Ammon's horn (tissue), 1 donor: ENCODE data around the gene CD99L2.
A peak's percentile ranks its signal among the peaks of the same experiment; 100 is the strongest.

Experiments
- DNase-seq: peaks from one replicate; pipeline ENCODE4 v3.0.0-alpha.2; 2016; ENCODE audit warnings: low spot score

The CD99L2 gene

DNA sequence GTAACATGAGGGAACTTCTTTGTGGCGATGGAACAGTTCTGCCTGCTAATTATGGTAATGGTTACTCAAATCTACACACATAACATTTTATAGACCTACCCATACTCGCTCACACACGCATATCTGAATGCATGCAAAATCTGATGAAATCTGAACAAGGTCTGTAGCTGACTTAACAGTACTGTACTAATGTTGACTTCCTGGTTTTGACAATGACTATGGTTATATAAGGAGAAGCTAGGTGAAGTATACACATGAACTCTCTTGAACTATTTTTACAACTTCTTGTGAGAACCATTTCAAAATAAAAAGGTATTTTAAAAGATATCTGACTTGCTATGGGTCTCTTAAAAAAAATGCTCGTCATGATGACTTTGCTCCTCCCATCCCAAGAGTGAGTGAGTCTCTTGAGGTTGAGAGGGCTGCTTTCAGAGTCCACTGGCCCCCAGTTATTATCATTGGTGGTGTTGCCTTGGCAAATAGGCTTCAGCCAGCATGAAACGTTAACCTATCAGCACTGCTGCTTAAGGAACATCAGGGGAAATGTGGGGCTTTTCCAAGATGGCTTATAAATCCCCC is 105.4 kb downstream of the CD99L2 start:
- no peak for DNase-seq

DNA sequence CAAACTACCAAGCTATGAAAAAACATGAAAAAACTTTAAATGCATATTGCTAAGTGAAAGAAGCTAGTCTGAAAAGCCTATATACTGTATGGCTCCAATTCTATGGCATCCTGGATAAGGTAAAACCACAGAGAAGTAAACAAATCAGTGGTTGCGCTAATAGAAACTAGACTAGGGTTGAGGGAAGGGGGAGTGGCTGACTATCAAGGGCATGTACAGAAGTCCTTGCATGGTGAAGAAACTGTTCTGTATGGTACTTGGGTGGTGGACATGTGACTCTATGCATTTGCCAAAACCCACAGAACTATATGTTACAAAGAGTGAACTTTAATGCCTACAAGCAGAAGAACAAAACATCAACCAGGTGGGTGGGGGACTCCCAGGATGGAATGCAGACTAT is 108.4 kb downstream of the CD99L2 start:
- no peak for DNase-seq

DNA sequence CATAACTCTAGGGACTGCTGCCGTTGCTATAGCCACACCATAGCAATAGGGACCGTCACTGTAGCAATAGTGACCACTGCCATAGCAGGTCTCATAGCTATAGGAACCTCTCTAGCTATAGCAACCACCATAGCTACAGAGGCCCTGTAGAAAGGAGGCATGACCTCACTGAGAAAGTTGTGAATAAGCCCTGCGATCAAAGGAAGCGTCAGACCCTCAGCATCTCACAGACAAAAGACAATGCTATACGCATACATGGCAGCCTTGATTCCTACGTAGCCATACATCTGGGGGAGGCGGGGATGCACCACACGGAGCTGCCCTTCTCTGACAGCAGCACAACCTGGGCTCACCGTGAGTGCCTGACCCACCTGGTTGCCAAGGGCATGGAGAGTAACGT is 116.8 kb downstream of the CD99L2 start:
- no peak for DNase-seq

DNA sequence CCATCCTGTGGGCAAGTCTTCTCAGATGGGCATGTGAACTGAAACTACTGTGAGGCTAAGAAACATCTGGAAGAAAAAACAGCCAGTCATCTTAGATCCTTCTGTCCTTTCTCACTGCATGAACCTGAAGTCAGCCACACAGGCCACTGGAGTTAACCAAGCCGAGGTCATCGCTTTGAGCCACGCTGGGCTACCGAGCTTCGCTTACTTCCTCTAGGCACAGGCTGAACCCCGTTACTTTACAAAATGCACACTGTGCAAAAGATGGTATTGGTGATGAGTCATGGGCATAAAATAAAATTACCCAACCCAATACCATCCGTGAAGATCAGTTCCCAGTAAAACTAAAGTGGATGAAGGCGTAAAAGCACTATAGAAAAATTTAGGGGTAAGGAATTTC is 119.1 kb downstream of the CD99L2 start:
- no peak for DNase-seq

DNA sequence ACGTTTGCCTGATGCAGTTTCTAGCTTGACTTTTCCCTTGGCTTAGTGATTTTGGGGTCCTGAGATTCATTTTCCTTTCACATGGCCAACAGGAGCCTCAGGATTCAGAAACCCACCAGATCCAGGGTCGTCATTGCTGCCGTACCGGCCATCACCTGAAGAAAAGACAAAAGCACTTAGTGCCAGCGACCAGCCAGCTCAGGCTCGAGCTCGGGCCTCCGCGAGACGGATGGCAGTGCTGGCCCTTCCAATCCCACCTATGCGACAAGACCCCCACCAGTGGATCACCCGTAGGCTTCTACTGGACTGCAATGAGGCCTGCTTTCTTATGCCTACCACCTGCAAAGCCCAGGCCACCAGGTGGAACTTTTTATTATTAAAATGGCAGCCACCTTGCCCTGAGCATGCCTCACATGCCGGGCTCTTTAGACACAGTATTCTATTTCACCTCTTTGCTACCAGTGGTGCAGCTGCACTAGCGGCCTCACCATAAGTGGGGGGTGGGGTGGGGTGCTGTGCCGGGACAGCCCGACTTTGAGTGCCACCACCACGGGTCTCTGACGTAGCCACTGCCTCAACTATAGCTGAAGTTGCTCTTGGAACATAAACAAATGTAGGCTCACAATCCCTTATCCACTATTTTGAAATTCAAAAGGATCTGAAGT is 121.0 kb downstream of the CD99L2 start:
- no peak for DNase-seq

DNA sequence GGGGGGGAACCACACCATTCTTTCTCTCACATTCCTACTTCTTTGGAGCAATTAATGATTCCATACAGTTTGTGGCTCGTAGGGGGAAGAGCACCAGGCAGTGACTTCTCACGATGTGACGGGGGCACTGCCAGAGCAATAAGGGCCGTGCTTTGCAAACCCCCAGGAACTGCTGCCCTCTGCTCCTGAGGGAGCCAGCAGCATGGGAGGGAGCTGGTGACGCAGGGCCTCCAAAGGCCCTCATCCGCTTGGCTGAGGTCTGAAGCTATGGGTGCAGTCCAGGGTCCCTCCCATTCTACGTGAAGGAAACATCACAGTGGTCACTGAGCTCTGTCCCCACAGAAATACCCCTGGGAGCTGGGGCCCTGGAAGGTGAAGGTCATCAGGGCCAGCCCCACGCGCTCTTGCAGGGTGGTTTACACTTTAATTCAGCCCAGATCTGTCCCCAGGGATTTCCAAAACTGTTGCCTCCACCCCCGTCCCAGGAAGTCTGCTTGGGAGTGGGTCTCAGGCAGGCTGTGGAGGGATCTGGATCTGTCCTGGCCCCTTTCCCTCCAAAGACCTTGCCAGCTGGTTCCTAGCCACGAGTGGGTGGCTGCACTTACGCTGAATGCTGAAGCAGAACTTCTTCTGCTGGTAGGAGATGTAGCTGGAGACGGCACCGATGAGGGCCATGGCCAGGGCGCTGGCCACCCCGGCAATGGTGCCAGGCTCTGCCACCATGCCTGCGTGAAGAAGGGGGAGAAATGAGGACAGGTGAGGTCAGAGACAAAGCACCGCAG is 122.7 kb downstream of the CD99L2 start:
- no peak for DNase-seq

DNA sequence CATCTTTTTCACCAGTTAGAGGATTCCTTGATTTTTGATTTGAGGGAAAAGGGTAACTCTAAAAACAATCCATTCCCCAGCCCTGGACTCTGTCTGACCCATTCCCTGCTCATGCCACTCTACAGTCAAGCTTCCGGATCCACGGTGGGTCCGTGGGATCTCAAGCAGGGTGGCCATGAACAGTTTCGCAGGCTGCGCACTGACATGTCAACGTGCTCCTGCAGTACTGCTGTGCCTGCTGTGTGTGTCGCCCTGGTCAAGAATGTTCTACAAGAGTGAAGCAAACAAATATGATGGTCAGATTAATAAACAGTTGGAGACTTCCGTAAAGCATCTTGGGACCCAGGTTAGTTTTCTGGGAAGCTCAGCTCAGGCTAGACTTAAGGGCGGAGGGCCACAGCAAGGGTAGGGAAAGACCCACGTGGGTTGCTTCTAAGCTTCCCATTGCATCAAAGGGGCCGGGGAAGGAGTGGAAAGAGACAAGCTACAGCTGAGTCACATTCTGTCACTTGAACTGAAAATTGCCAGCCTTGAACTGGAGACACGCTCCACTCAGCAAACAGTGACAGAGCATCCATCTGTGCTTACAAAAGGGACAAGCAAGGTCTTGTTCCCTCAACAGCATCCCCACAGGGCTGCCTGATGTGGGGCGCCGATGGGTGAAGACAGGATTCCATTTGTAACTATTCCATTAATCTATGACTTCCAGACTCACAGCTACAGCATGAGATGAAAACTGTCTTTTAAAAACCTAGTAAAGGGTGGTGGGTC is 123.5 kb downstream of the CD99L2 start:
- DNase-seq, result peak; percentile 65

DNA sequence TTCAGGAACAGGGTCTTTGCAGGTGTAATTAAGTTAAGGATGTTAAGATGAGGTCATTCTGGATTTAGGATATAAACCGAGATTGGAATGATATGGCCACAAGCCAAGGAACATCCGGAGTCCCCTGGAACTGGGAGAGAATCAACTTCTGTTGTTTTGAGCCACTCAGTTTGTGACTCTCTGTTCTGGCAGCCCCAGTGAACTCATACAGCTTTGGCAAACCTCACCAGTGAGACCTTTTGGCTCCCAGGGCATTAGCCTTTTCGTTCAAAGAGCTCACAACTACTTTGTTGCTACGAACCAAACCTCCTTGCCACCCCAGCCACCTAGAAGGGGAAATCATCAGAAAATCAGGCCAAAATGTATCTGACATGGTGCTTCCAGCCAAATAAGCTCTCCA is 124.8 kb downstream of the CD99L2 start:
- no peak for DNase-seq

DNA sequence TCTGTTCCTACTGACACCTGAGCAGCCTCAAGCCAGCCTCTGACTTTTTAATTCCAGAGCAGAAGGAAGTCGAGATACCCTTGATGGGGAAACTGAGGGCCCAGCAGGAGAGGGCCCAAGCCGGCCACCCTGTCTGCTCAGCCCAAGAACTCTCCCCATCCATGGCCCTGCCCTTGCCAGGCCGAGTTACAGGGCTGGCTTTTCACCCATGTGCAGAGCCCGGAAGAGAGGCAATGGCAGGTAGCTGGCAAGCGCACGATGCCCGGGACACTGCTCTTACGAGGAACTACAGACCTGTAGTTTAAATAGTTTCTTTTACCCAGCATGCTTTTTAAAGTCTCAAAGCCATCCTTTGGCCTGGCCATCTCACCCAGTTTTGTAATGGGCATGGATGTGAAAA is 125.4 kb downstream of the CD99L2 start:
- no peak for DNase-seq

DNA sequence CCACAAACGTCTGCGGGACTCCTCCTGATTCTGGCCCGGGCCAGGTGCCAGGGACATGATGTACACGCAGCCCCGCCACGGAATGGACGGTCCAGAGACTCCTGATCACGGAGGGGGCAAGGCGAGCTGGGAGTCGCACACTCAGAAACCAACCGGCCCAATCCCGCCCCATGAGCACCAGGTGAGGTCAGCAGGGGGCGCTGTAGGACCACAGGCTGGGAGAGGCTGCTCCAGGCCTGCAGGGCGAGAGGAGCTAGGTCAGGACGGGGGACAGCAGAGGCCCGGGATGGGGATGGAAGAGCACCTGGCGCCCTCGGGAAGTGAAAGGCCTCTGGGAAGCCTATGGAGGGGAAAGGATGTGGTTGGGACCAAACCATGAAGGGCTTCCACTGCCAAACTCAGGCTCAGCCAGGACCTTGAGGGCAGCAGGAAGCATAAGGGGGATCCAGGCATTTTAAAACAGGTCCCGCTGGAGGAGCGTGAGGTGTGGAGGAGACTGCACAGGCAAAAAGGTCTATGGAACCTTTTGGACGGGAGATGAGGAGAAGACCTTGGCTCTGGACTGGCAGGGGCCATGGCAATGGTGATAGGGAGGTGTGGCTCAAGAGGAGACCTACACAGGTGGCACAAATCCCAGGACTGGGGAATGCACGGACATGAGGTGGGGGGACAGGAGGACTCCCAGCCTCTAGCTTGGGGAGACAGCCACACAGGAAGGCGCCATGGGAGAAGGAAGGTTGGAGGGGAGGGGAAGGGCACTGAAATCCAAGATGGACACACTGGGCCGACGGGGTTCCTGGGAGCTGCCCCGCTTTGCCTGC is 126.1 kb downstream of the CD99L2 start:
- DNase-seq, result peak; percentile 77

DNA sequence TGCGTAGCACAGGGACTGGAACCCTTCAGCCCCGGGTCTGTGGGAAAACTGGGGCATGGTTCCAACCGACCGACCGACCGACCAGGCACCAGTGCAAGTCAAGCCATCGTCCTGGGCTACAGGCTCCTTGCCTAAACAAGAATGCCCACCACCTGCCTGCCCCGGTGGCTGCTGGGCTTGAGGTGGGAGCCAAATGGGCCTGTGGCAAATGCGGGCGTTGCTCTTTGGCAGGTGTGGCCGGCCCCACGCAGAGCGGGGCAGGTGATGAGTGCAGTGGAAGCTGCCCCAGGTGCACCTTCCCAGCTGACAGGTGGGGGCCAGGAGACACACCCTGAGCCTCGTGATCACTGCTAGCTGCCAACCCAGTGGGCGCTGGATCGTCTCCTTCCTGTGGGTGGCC is 127.4 kb downstream of the CD99L2 start:
- no peak for DNase-seq

DNA sequence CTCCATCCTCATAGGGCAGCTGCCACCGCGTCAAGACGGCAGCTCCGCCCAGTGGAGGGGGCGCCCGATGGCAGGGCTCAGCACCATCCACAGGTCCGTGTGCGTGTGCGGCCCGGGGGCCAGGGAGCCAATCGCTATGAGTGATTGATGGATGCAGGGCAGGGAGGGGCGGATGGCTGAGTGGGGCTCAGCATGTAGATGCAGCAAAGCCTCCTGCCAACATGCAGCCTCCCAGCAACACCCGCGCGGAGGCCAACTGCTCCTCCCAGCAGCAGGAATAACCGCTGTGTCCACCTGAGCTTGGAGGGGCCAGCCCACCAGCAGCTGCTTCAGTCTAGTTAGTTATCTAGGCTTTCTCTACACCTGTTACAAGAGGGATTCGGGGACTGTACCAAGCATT is 127.8 kb downstream of the CD99L2 start:
- DNase-seq, result no peak

DNA sequence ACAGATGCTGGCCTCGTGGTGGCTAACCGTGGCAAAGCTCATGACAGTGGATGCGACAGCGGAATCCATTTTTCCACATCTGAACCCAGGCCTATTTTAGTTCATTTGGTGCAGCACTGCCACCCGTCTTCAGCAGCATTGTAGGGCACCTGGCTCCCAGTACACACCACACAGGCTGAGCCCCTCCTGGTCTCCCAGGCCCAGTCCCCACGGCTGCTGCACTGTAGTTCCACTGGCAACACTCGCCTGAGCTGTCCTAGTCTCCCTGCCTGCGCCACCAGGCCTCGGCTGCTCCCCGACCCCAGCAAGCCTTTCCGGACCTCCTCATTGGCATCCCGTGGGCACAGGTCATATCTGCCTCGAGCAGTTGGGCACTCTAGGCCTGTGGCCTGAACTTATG is 129.1 kb downstream of the CD99L2 start:
- no peak for DNase-seq

DNA sequence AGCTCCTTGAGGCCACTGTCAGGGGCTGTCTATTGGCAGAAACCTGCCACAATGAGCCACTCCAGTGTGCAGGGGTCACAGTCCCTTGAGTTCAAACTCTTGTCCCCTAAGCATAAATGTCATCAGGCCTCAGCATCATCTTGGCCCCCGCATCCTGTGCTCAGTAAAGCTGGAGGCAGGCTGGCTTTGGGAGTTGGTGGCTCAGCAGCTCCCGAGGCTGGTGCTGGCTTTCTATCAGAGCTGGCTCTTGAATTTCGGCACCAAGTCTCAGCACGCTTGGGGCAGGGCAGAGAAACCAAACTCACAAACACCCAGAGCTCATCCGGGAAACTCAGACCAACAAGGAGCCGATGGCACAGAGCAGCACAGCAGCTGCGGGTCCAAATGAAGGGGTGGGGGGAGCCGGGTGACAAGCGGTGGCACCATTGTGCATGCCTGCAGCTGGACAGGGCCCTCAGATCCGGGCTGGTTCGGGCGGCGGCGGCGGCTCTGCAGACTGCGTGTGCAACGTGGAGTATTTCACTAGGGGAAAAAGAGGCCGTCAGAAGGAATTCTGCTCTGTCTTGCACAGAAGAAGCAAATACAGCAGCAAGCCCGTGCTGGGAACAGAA is 129.8 kb downstream of the CD99L2 start:
- peak; percentile 62 for DNase-seq

DNA sequence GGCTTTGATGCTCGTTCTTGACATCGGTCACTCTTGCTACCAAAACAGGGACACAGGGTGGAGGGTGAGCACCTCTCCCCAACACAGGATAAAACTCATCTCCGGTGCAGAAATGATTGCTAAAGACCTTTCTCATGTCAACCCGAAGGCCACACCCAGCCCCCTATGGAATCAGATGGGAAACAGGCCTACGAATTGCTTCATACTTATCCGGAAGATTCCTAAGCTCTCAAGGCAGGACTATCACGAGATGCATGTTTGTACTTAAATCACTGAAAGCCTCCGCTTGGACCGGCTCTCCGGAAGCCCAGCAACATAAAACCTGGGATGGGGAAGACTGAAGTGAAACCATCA is 130.4 kb downstream of the CD99L2 start:
- DNase-seq, result no peak

DNA sequence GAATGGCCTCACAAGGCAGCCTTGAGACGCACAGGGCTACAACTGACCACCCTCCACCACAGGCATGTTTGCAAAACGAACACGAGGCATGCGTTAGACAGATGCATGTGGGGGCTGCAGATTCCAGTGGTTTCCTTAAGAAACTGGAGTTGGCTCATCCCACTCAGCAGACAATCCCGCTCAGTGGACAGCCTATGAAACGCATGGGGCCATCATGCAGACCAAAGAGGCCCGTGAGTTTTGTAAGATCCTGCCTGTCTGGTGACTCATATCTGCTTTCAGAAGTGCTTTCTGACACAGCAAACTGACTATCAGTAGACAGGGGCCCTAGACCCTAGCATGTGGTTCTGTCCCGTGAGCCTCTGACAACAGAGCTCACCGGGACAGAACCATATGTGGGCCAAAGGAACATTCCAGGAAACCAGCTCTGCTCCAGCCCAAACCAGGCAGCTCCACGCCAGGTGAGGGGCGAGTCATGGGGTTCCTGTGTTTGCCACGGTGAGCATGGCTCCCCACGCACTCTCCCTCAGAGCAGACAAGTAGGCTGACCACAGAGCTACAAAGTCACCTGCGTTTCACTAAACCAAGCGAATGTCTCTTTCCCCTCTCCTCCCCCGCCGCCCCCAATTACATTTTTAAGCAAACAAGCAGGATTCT is 130.9 kb downstream of the CD99L2 start:
- no peak for DNase-seq

DNA sequence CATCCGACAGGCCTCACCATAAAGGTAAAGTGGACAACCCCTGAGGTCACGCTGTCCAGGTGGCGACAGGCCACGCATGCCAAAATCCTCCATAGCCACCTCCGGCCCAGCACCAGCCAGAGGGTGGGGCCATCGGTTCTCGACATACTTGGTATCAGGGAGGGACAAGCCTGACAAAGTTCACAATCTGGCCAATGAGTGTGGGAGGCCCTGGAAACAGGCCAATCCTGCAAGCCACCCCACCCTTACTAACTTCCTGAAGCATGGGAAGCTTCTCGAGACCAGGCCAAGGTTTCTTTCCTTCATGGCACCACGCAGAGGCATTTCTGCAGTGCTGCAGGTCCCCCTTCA is 131.4 kb downstream of the CD99L2 start:
- DNase-seq, result no peak

DNA sequence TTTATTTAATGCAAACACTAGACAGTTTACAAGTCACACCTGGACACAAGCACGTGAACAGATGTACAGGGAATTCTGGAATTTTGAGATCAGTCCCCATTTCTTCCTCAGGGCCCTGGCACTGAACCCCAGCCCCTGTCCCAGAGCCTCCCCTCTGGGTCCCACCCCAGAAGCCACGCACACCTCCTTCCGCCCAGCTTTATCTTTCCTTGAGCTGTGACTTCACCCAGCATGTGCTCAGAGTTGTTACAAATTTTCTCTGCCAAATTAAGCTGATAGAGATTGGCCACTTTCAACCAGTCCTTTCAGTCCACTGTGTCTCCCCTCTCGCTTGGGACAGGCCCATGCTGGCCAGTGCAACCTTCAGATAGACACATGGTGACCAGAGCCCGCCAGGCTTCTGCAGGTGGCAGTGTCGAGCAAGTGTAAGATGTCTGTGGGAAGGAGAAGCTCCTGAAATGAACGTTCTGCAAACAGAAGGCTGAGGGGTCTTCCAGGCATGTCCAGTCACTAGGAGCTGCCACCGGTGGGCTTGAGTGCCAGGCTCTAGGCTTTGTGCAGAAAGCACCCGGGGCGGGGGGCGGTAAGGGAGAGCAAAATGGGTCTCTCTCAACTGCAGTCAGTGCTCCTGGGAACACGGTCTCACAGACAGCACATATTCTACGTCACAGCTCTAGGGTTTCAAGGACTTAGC is 132.0 kb downstream of the CD99L2 start:
- no peak for DNase-seq

DNA sequence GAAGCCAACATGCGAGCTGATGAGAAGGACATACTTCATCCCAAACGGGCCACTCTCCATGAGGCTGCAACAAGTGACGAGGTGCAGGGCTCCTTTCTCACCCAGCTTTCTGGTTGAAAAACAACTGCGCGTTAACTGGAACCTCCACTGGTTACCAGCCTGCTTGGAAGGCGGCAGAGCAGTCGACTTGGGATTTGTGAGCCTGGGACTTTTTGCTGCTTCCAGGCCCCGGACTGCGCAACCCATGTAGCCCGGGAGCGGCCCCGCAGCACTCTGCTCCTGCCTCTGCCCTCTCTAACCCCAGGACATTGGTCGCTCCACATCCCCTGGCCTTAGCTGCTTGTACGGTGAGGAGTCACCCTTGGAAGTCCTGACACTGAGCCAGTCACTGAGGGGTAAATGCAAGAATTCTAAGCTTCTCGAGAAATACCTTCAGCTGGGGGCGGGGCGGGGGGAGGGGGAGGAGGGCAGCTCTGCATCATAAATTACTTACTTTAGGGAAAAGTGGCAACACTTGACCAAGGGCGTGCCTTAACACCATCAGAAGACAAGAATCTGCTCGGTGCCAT is 132.6 kb downstream of the CD99L2 start:
- DNase-seq, result no peak

DNA sequence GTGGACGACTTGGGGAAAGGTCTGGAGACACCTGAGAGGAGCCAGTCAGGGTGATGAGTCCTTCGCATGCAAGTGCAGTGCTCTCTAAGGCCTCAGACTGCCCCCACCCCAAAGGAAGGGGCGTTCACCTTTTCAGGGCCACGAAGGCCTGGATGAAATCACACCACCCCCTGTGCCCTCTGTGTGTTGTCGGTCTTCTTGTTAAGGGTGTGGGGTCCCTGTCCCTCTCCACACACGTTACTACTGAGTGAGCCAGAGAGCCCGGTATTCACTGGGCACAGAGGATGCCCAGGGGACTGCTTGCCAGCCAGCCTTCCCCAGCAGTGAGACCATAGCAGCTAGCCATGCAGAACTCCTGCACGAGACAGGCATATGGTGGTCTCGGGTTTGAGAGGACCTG is 133.2 kb downstream of the CD99L2 start:
- DNase-seq, result no peak
